Heart right ventricle (tissue), 16 donors: Measurements from ENCODE around the gene AGRN. TPM values are rescaled to one million over a fixed set of nuclear protein-coding genes. Genes with fewer than 3 reads are reported as not detected.
"Not testable (repeated sequence)": the region's sequence is repeated elsewhere in the genome, so short reads cannot be mapped to it uniquely, and the experiment has no call there.

ENCODE experiments used
- ATAC-seq, 8 donors: fragments of 200-7000 bp; cut with Tn5 transposase; one replicate each; pipeline ENCODE4 v1.9.1; 2020; ENCODE audit warnings: mild to moderate bottlenecking in 8 of 8, moderate library complexity in 8 of 8, moderate number of reproducible peaks in 1 of 8
- DNase-seq, 2 donors: peaks; one replicate each; pipeline ENCODE4 v3.0.0-alpha.2; 2020
- H3K27ac ChIP-seq, 10 donors: fragments of 200-600 bp; sonication (generic) in 2 of 10; one replicate each; pipeline versions ENCODE4 v1.5.0 to v1.8.0; 2020 to 2022; ENCODE audit warnings: mild to moderate bottlenecking in 3 of 10
- H3K27me3 ChIP-seq, 7 donors: fragments of 200-600 bp; one replicate each; pipeline ENCODE4 v1.8.0; 2021 to 2022; ENCODE audit warnings: mild to moderate bottlenecking in 2 of 7
- H3K36me3 ChIP-seq, 9 donors: fragments of 200-600 bp; sonication (generic) in 1 of 9; one replicate each; pipeline versions ENCODE4 v1.5.0 to v1.8.0; 2020 to 2022; ENCODE audit warnings: mild to moderate bottlenecking in 2 of 9
- H3K4me1 ChIP-seq, 9 donors: fragments of 200-600 bp; sonication (generic) in 1 of 9; one replicate each; pipeline versions ENCODE4 v1.5.0 to v1.8.0; 2020 to 2022; ENCODE audit warnings: mild to moderate bottlenecking in 4 of 9
- H3K4me3 ChIP-seq, 10 donors: fragments of 200-600 bp; sonication (generic) in 2 of 10; one replicate each; pipeline versions ENCODE4 v1.5.0 to v1.8.0; 2020 to 2022; ENCODE audit warnings: mild to moderate bottlenecking in 7 of 10, moderate library complexity in 2 of 10
- H3K9me3 ChIP-seq, 11 donors: fragments of 200-600 bp in 10 of 11; sonication (generic) in 2 of 11; one replicate each; pipeline versions ENCODE4 v1.5.0 to v1.8.0; 2013 to 2022; ENCODE audit warnings: mild to moderate bottlenecking in 2 of 11, control low read depth in 1 of 11, moderate library complexity in 1 of 11
- CTCF ChIP-seq, 9 donors: fragments of 200-600 bp; sonication (generic) in 2 of 9; IDR thresholded peaks; one replicate each; pipeline versions ENCODE4 v1.5.0 to v1.8.0; 2021 to 2022; ENCODE audit warnings: antibody characterized with exemption in 9 of 9, mild to moderate bottlenecking in 5 of 9, moderate library complexity in 1 of 9
- WGBS, 2 donors: extraction: QIAGEN DNeasy Blood & Tissue Kit; methylation state at CpG; one replicate each; pipeline ENCODE4 v1.1.7; 2013; ENCODE audit warnings: inconsistent platforms in 1 of 2; 5-methylcytosine and 5-hydroxymethylcytosine counted together
- intact Hi-C, 10 donors: fragments of 100-400 bp; cut with DNase I; formaldehyde crosslinking; loops; one replicate each; pipeline versions ENCODE4 v1.11.1 to v1.14.2; 2022
- polyA plus RNA-seq, 2 donors: library from polyadenylated mRNA; stranded (reverse); fragments of 200-250 nt; gene quantifications; one replicate each; pipeline ENCODE4 v1.2.3, GENCODE V29; 2013
- total RNA-seq, 10 donors: library from RNA; stranded (reverse); fragmentation: NEBNext Ultra II Directional in 3 of 10; extraction: Animal tissue kit (Norgen Biotek cat#: 25700) in 3 of 10; gene quantifications; one replicate each; pipeline versions ENCODE4 v1.2.1 to v1.2.4, GENCODE V29; 2021 to 2023
- donor health status: Arrhythmogenic right ventricular cardiomyopathy.
- donor health status: ischemic (EF 13 %, LVEDD 7.1; RV severe dilation, severe dysfunction).
- donor health status: healthy with polysubstance abuse.
- donor health status: DM: no; HTN: yes; CAD: no.
- donor health status: DM: no; HTN: no; CAD: no.
- donor health status: ischemic (EF 25% LVEDD 6.9; RV normal size, moderate dysfunction).
- donor health status: ischemic (EF 25% LVEDD 5.7; RV mildly dilated, moderate dysfunction).
- donor health status: healthy.
- donor health status: DM: yes; HTN: yes; CAD: no.
- donor health status: Ischemic cardiomyopathy.
- donor health status: ischemic (EF 35%, LVEDD 5.7; RV mildly dilated, moderate dysfunction).
- donor health status: nonischemic (EF 11% LVEDD 7.7; RV severe dilation, severe dysfunction).
- donor health status: DM: yes; HTN: yes; CAD: no.
- donor health status: PGD.
- donor health status: ischemic (EF 29% LVEDD 5.4; RV normal size, mild dysfunction).
- donor health status: nonischemic (EF 23%, LVEDD 6.1; RV moderate dilation, normal function).

The AGRN gene
- total and polyA plus RNA-seq, 12 donors, result 11.5 to 33.9 (median 18.3) TPM

GRCh38 chr1:1094981-1095380, 75.1 kb downstream of the AGRN start:
- 96 to 97% methylated on average over 7 of the region's 7 CpGs for WGBS, 2 donors
- no peaks in the 10 kb centered on the region for H3K36me3 ChIP-seq
- no peak overlapping the region for H3K27ac ChIP-seq
- no peak for TF ChIP-seq CTCF (IDR thresholded peaks at IDR 0.05)
- H3K4me1 ChIP-seq, result no peaks in the 10 kb centered on the region
- intact Hi-C loops, result no loop called here
- DNase-seq, result no peak
- H3K9me3 ChIP-seq, result peaks cover 0 to 5% (median 0%) of the 10 kb centered on the region in 11 donors
- no peak overlapping the region for H3K4me3 ChIP-seq
- H3K27me3 ChIP-seq, result no peaks in the 10 kb centered on the region
- no peak for ATAC-seq

DNA sequence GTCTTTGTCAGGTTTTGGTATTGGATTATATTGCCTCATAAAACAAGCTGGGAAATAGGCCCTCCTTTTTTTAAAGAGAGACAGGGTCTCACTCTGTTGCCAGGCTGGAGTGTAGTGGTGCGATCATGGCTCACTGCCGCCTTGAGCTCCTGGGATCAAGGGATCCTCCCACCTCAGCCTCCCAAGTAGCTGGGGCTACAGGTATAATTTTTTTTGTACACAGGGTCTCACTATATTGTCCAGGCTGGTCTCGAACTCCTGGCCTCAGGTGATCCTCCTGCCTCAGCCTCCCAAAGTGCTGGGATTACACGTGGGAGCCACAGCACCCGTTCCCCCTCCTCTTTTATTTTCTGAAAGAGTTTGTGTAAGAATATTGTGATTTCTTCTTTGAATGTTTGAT, 76.2 kb downstream of the AGRN start:
- peaks cover 0 to 11% (median 0%) of the 10 kb centered on the region in 11 donors for H3K9me3 ChIP-seq
- H3K4me1 ChIP-seq, H3K27ac ChIP-seq, H3K27me3 ChIP-seq, H3K4me3 ChIP-seq, DNase-seq, ATAC-seq, intact Hi-C loops, H3K36me3 ChIP-seq: not testable (repeated sequence)
- WGBS, 2 donors, result 93 to 100% methylated on average over 5 of the region's 5 CpGs

- Histone ChIP-seq H3K9me3 (peaks cover 0 to 11% (median 0%) of the 10 kb centered on the region in 11 donors), H3K4me1 (no peaks in the 10 kb centered on the region), H3K36me3 (no peaks in the 10 kb centered on the region), H3K27me3 (no peaks in the 10 kb centered on the region), H3K27ac (no peak overlapping the region), H3K4me3 (no peak overlapping the region)
- TF ChIP-seq CTCF (IDR thresholded peaks at IDR 0.05), result no peak
- ATAC-seq, result no peak
- no peak for DNase-seq
- 96 to 97% methylated on average over 18 of the region's 18 CpGs for WGBS, 2 donors
- intact Hi-C loops, result no loop called here
Observed at GRCh38 chr1:1098681-1099421, 78.9 kb downstream of the AGRN start.

GRCh38 chr1:1099506-1100183, 79.7 kb downstream of the AGRN start:
- ATAC-seq (no peak), DNase-seq (no peak)
- Histone ChIP-seq H3K4me3 (no peak overlapping the region), H3K9me3 (peaks cover 0 to 11% (median 0%) of the 10 kb centered on the region in 11 donors), H3K27ac (no peak overlapping the region), H3K27me3 (no peaks in the 10 kb centered on the region), H3K36me3 (no peaks in the 10 kb centered on the region), H3K4me1 (no peaks in the 10 kb centered on the region)
- TF ChIP-seq CTCF (IDR thresholded peaks at IDR 0.05), result no peak
- intact Hi-C loops, result no loop called here
- 86 to 87% methylated on average over 4 of the region's 4 CpGs for WGBS, 2 donors

GRCh38 chr1:1100296-1100695, 80.4 kb downstream of the AGRN start:
- Histone ChIP-seq H3K27me3 (no peaks in the 10 kb centered on the region), H3K4me3 (no peak overlapping the region), H3K36me3 (no peaks in the 10 kb centered on the region), H3K9me3 (peaks cover 0 to 11% (median 0%) of the 10 kb centered on the region in 11 donors), H3K27ac (no peak overlapping the region), H3K4me1 (no peaks in the 10 kb centered on the region)
- DNase-seq, result no peak
- 96 to 98% methylated on average over 11 of the region's 11 CpGs for WGBS, 2 donors
- intact Hi-C loops, result no loop called here
- no peak for TF ChIP-seq CTCF (IDR thresholded peaks at IDR 0.05)
- ATAC-seq, result no peak
